SU-DHL-6 (cell line): ENCODE data around the gene TAB2.

ENCODE experiments used
- H2AFZ ChIP-seq: fragments of 200-600 bp; sonication (generic); 2 replicates; pipeline ENCODE4 v1.6.1; 2014; ENCODE audit warnings: low read depth, mild to moderate bottlenecking, moderate library complexity, mixed read lengths, antibody characterized with exemption, low read length; ENCODE audit not compliant: severe bottlenecking
- H3F3A ChIP-seq: fragments of 200-600 bp; shearing (Covaris generic); 2 replicates; pipeline ENCODE4 v1.6.0; 2016; ENCODE audit warnings: antibody characterized with exemption, mild to moderate bottlenecking; ENCODE audit not compliant: insufficient read depth
- H3K27ac ChIP-seq: fragments of 200-600 bp; sonication (generic); 2 replicates; pipeline ENCODE4 v1.5.1; 2016; ENCODE audit warnings: low read depth, mild to moderate bottlenecking, low read length, moderate library complexity, mixed read lengths
- H3K27me3 ChIP-seq: fragments of 200-600 bp; sonication (generic), shearing (Covaris generic); 2 replicates; pipeline ENCODE4 v1.6.0; 2014; ENCODE audit warnings: mild to moderate bottlenecking, low read length
- H3K36me3 ChIP-seq: fragments of 200-600 bp; sonication (generic); 2 replicates; pipeline ENCODE4 v1.6.1; 2014; ENCODE audit warnings: mild to moderate bottlenecking, low read length, mixed read lengths
- H3K4me2 ChIP-seq: fragments of 300-600, 200-600 bp; shearing (Covaris generic), sonication (generic); 2 replicates; pipeline ENCODE4 v1.6.0; 2014; ENCODE audit warnings: low read length, low read depth, mild to moderate bottlenecking; ENCODE audit not compliant: poor library complexity, severe bottlenecking
- H3K4me3 ChIP-seq: fragments of 200-600 bp; sonication (generic); 2 replicates; pipeline ENCODE4 v1.5.1; 2014; ENCODE audit warnings: antibody characterized with exemption, low read length, mild to moderate bottlenecking, mixed read lengths; ENCODE audit not compliant: insufficient read depth, poor library complexity, severe bottlenecking
- H3K79me2 ChIP-seq: fragments of 200-600 bp; sonication (generic); 2 replicates; pipeline ENCODE4 v1.6.1; 2014; ENCODE audit warnings: mild to moderate bottlenecking, low read length, moderate library complexity; ENCODE audit not compliant: insufficient read depth
- H3K9ac ChIP-seq: fragments of 200-600 bp; sonication (generic); 2 replicates; pipeline ENCODE4 v1.7.0; 2014; ENCODE audit warnings: mild to moderate bottlenecking, low read length
- H3K9me2 ChIP-seq: fragments of 200-600 bp; sonication (generic); replicated peaks from 2 replicates; pipeline ENCODE4 v1.6.1; 2014; ENCODE audit warnings: low read length; ENCODE audit not compliant: insufficient read depth
- H3K9me3 ChIP-seq: fragments of 200-600 bp; sonication (generic); 2 replicates; pipeline ENCODE4 v1.6.1; 2014; ENCODE audit warnings: low read length, mixed read lengths; ENCODE audit not compliant: insufficient read depth
- H4K20me1 ChIP-seq: fragments of 200-600 bp; sonication (generic); 2 replicates; pipeline ENCODE4 v1.6.1; 2014; ENCODE audit warnings: low read depth, mild to moderate bottlenecking, antibody characterized with exemption, low read length, moderate library complexity, mixed read lengths
- CTCF ChIP-seq: fragments of 200-600 bp; sonication (generic); IDR thresholded peaks from one replicate; pipeline ENCODE4 v1.5.1; 2017; ENCODE audit warnings: antibody characterized with exemption, mild to moderate bottlenecking, low read length, moderate library complexity; ENCODE audit not compliant: insufficient read depth, poor library complexity, severe bottlenecking
- EZH2phosphoT487 ChIP-seq: fragments of 200-600 bp; sonication (generic), shearing (Covaris generic); conservative IDR thresholded peaks from 2 replicates; pipeline ENCODE4 v1.6.1; 2018; ENCODE audit warnings: mild to moderate bottlenecking, antibody characterized with exemption, low read length, moderate library complexity, mixed read lengths

Gene TAB2

DNA sequence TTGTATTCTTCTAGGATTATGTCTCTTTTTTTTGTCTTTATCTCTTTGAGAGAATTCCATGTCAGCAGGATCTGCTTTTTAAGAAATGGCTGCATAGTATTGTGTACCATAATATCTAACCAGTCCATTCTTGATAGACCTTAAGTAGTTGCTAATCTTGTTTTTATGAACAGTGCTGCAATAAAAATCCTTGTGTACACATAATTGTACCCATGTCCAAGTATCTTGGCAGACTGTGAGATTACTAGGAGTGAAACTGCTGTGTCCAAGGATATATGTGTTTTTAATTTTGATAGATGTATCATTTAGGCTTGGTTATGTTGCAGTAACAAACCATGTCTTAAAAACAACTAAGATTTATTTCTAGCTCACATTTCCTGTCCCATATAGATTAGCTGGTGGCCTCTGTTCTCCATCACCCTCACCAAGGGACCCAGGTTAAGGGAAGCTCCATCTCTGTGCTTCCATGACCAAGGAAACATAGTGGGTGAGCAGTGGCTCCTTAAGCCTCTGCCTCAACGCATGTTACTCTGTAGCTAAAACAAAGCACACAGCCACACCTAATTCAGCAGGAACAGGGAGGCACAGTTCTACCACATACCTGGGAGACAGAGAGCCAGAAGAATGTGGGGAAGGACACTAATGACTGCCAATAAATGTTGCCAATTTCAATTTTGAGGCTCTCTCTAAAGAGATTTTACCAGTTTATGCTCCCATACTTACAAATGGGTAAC lies 70.4 kb downstream of the TAB2 start:
- peaks cover 16% of the 10 kb centered on the region for H3K36me3 ChIP-seq

DNA sequence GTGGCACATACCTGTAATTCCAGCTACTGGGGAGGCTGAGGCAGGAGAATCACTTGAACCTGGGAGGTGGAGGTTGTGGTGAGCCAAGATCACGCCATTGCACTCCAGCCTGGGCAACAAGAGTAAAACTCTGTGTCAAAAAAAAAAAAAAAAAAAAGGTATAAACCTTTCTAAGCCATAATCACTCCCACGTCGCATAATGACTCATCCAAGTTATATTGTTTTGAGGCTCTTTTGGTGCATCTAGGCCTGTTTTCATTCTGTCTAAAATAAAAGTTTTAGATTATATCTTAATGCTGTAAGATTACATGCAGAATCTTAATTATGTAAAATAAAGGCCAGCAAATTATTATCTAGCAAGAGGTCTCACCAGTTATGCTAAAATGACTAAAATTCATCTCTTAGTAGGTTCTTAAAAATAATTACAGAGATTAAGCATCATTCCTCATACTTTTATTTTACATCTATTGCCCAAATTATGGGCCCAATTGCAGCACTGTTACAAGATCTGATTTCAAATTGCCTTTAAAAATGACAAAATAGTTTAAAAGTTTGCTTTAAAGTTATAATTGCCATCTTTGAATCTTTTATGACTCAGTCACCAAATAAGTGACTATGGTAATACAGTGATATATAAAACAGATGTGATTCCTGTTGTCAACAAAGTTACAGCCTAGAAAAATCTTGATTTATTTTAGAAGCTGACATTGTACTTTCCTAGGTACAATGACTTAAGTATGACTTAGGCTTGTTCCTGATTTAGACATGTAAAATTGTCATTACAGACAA lies 72.2 kb downstream of the TAB2 start:
- Histone ChIP-seq H2AFZ (no peak overlapping the region), H3K9ac (no peak overlapping the region), H4K20me1 (no peaks in the 10 kb centered on the region), H3K9me3 (no peaks in the 10 kb centered on the region), H3K79me2 (0 out of 2 replicates have a peak, but pooled peaks cover 14% of the 10 kb centered on the region), H3F3A (peaks cover 4% of the 10 kb centered on the region; the same call in 1 of the 2 replicates), H3K9me2 (no peaks in the 10 kb centered on the region), H3K27me3 (no peaks in the 10 kb centered on the region), H3K27ac (no peak overlapping the region), H3K36me3 (peaks cover 16% of the 10 kb centered on the region), H3K4me2 (no peak overlapping the region), H3K4me3 (no peak overlapping the region)
- TF ChIP-seq CTCF = no peak

More for the DNA sequence above, 70.4 kb downstream of the TAB2 start:
- no peak for TF ChIP-seq CTCF
- no peak for TF ChIP-seq EZH2phosphoT487
- no peaks in the 10 kb centered on the region for H3K9me2 ChIP-seq
- no peak overlapping the region for H3K9ac ChIP-seq
- H3K27ac ChIP-seq = no peak overlapping the region
- H3K9me3 ChIP-seq = no peaks in the 10 kb centered on the region
- H3K4me2 ChIP-seq = no peak overlapping the region
- peaks cover 4% of the 10 kb centered on the region; the same call in 1 of the 2 replicates for H3F3A ChIP-seq
- H3K4me3 ChIP-seq = no peak overlapping the region
- no peaks in the 10 kb centered on the region for H4K20me1 ChIP-seq
- no peak overlapping the region for H2AFZ ChIP-seq
- 0 out of 2 replicates have a peak, but pooled peaks cover 8% of the 10 kb centered on the region for H3K79me2 ChIP-seq
- no peaks in the 10 kb centered on the region for H3K27me3 ChIP-seq

- Histone ChIP-seq H3K4me3 (no peak overlapping the region), H4K20me1 (no peaks in the 10 kb centered on the region), H3K9me3 (no peaks in the 10 kb centered on the region), H3K27me3 (no peaks in the 10 kb centered on the region), H3K27ac (no peak overlapping the region), H3K79me2 (0 out of 2 replicates have a peak, but pooled peaks cover 14% of the 10 kb centered on the region), H3K9ac (no peak overlapping the region), H3K4me2 (no peak overlapping the region), H3K36me3 (peaks cover 5% of the 10 kb centered on the region), H3F3A (peaks cover 4% of the 10 kb centered on the region; the same call in 1 of the 2 replicates), H3K9me2 (no peaks in the 10 kb centered on the region), H2AFZ (no peak overlapping the region)
- TF ChIP-seq EZH2phosphoT487 (no peak), CTCF (no peak)
These were observed 74.6 kb downstream of the TAB2 start for GRCh38 chr6:149392093-149392492.
